SU-DHL-6 (cell line): ENCODE results near the gene WDR73.
"Not testable (repeated sequence)": the region's sequence is repeated elsewhere in the genome, so short reads cannot be mapped to it uniquely, and the experiment has no call there.

Experiments
- H2AFZ ChIP-seq: fragments of 200-600 bp; sonication (generic); 2 replicates; pipeline ENCODE4 v1.6.1; 2014; ENCODE audit warnings: low read depth, mild to moderate bottlenecking, moderate library complexity, mixed read lengths, antibody characterized with exemption, low read length; ENCODE audit not compliant: severe bottlenecking
- H3F3A ChIP-seq: fragments of 200-600 bp; shearing (Covaris generic); 2 replicates; pipeline ENCODE4 v1.6.0; 2016; ENCODE audit warnings: antibody characterized with exemption, mild to moderate bottlenecking; ENCODE audit not compliant: insufficient read depth
- H3K27ac ChIP-seq: fragments of 200-600 bp; sonication (generic); 2 replicates; pipeline ENCODE4 v1.5.1; 2016; ENCODE audit warnings: low read depth, mild to moderate bottlenecking, low read length, moderate library complexity, mixed read lengths
- H3K27me3 ChIP-seq: fragments of 200-600 bp; sonication (generic), shearing (Covaris generic); 2 replicates; pipeline ENCODE4 v1.6.0; 2014; ENCODE audit warnings: mild to moderate bottlenecking, low read length
- H3K36me3 ChIP-seq: fragments of 200-600 bp; sonication (generic); 2 replicates; pipeline ENCODE4 v1.6.1; 2014; ENCODE audit warnings: mild to moderate bottlenecking, low read length, mixed read lengths
- H3K4me2 ChIP-seq: fragments of 300-600, 200-600 bp; shearing (Covaris generic), sonication (generic); 2 replicates; pipeline ENCODE4 v1.6.0; 2014; ENCODE audit warnings: low read length, low read depth, mild to moderate bottlenecking; ENCODE audit not compliant: poor library complexity, severe bottlenecking
- H3K4me3 ChIP-seq: fragments of 200-600 bp; sonication (generic); 2 replicates; pipeline ENCODE4 v1.5.1; 2014; ENCODE audit warnings: antibody characterized with exemption, low read length, mild to moderate bottlenecking, mixed read lengths; ENCODE audit not compliant: insufficient read depth, poor library complexity, severe bottlenecking
- H3K79me2 ChIP-seq: fragments of 200-600 bp; sonication (generic); 2 replicates; pipeline ENCODE4 v1.6.1; 2014; ENCODE audit warnings: mild to moderate bottlenecking, low read length, moderate library complexity; ENCODE audit not compliant: insufficient read depth
- H3K9ac ChIP-seq: fragments of 200-600 bp; sonication (generic); 2 replicates; pipeline ENCODE4 v1.7.0; 2014; ENCODE audit warnings: mild to moderate bottlenecking, low read length
- H3K9me2 ChIP-seq: fragments of 200-600 bp; sonication (generic); replicated peaks from 2 replicates; pipeline ENCODE4 v1.6.1; 2014; ENCODE audit warnings: low read length; ENCODE audit not compliant: insufficient read depth
- H3K9me3 ChIP-seq: fragments of 200-600 bp; sonication (generic); 2 replicates; pipeline ENCODE4 v1.6.1; 2014; ENCODE audit warnings: low read length, mixed read lengths; ENCODE audit not compliant: insufficient read depth
- H4K20me1 ChIP-seq: fragments of 200-600 bp; sonication (generic); 2 replicates; pipeline ENCODE4 v1.6.1; 2014; ENCODE audit warnings: low read depth, mild to moderate bottlenecking, antibody characterized with exemption, low read length, moderate library complexity, mixed read lengths
- CTCF ChIP-seq: fragments of 200-600 bp; sonication (generic); IDR thresholded peaks from one replicate; pipeline ENCODE4 v1.5.1; 2017; ENCODE audit warnings: antibody characterized with exemption, mild to moderate bottlenecking, low read length, moderate library complexity; ENCODE audit not compliant: insufficient read depth, poor library complexity, severe bottlenecking
- EZH2phosphoT487 ChIP-seq: fragments of 200-600 bp; sonication (generic), shearing (Covaris generic); conservative IDR thresholded peaks from 2 replicates; pipeline ENCODE4 v1.6.1; 2018; ENCODE audit warnings: mild to moderate bottlenecking, antibody characterized with exemption, low read length, moderate library complexity, mixed read lengths

Gene WDR73

GRCh38 chr15:84690342-84690741, 36.3 kb upstream of the WDR73 start:
- Histone ChIP-seq H2AFZ (no peak overlapping the region), H3K36me3 (peaks cover 7% of the 10 kb centered on the region; the same call in 1 of the 2 replicates), H3K27me3 (no peaks in the 10 kb centered on the region), H3K79me2 (peaks cover 45% of the 10 kb centered on the region), H3F3A (peaks cover 3% of the 10 kb centered on the region; the same call in 1 of the 2 replicates), H3K4me3 (no peak overlapping the region), H3K9ac (no peak overlapping the region), H3K27ac (no peak overlapping the region), H4K20me1 (no peaks in the 10 kb centered on the region; the same call in 1 of the 2 replicates), H3K9me2 (no peaks in the 10 kb centered on the region), H3K4me2 (no peak overlapping the region), H3K9me3 (no peaks in the 10 kb centered on the region)
- TF ChIP-seq CTCF (no peak), EZH2phosphoT487 (no peak)

- Histone ChIP-seq H2AFZ (no peak overlapping the region), H3K36me3 (peaks cover 9% of the 10 kb centered on the region; the same call in 1 of the 2 replicates), H3F3A (peaks cover 3% of the 10 kb centered on the region; the same call in 1 of the 2 replicates), H3K27me3 (no peaks in the 10 kb centered on the region), H3K4me3 (no peak overlapping the region), H4K20me1 (no peaks in the 10 kb centered on the region; the same call in 1 of the 2 replicates), H3K9me2 (no peaks in the 10 kb centered on the region), H3K79me2 (peaks cover 44% of the 10 kb centered on the region), H3K9ac (no peak overlapping the region), H3K27ac (no peak overlapping the region), H3K4me2 (no peak overlapping the region), H3K9me3 (no peaks in the 10 kb centered on the region)
- TF ChIP-seq CTCF (no peak), EZH2phosphoT487 (no peak)
Measured at GRCh38 chr15:84689858-84690257, 35.8 kb upstream of the WDR73 start.

- not testable (repeated sequence) for H3F3A ChIP-seq, H3K27me3 ChIP-seq, H3K9me2 ChIP-seq, H3K9ac ChIP-seq, H3K4me2 ChIP-seq, H4K20me1 ChIP-seq, H3K36me3 ChIP-seq, H3K27ac ChIP-seq, H2AFZ ChIP-seq, H3K9me3 ChIP-seq, H3K4me3 ChIP-seq
- peaks cover 15% of the 10 kb centered on the region; the same call in 1 of the 2 replicates for H3K79me2 ChIP-seq
Measured at GRCh38 chr15:84686446-84686845, 32.4 kb upstream of the WDR73 start.

GRCh38 chr15:84685304-84685703, 31.2 kb upstream of the WDR73 start:
- Histone ChIP-seq H3K27ac (no peak overlapping the region), H2AFZ (no peak overlapping the region), H3K9me3 (no peaks in the 10 kb centered on the region), H3K4me3 (no peak overlapping the region), H3K27me3 (no peaks in the 10 kb centered on the region), H3K9ac (no peak overlapping the region), H3K36me3 (peaks cover 10% of the 10 kb centered on the region; the same call in 1 of the 2 replicates), H3F3A (peaks cover 3% of the 10 kb centered on the region; the same call in 1 of the 2 replicates), H3K4me2 (no peak overlapping the region), H4K20me1 (no peaks in the 10 kb centered on the region), H3K9me2 (no peaks in the 10 kb centered on the region), H3K79me2 (peaks cover 4% of the 10 kb centered on the region; the same call in 1 of the 2 replicates)
- TF ChIP-seq CTCF: no peak
- TF ChIP-seq EZH2phosphoT487: no peak
